Measurements from ENCODE around the gene ACADVL.
A peak's percentile ranks its signal among the peaks of the same experiment; 100 is the strongest.

The ACADVL gene

DNA sequence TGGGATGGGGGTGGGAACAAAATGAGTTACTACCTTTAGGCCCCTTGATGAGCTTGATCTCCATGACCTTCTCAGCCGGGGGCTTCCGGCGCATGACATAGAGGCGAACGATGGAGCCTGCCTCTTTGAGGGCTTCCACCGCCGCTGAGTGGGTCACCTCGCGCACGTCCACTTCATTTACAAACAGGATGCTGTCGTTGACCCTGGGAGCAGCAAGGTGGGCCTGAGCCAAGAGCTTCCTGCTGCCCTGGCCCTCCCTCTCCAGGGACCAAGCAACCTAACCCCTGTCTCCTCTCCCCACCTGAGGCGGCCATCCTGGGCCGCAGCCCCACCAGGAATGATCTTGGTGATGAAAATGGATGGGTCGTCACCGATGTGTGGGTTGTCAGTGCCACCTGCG is 16.3 kb upstream of the ACADVL start:
- H3K27ac ChIP-seq (ENCODE audit: low read depth, low read length) = no peak overlapping the region
- no peak for TF ChIP-seq EZH2phosphoT487 (conservative IDR thresholded peaks at IDR 0.05; ENCODE audit: low read length)
- TF ChIP-seq, protein P1, sequence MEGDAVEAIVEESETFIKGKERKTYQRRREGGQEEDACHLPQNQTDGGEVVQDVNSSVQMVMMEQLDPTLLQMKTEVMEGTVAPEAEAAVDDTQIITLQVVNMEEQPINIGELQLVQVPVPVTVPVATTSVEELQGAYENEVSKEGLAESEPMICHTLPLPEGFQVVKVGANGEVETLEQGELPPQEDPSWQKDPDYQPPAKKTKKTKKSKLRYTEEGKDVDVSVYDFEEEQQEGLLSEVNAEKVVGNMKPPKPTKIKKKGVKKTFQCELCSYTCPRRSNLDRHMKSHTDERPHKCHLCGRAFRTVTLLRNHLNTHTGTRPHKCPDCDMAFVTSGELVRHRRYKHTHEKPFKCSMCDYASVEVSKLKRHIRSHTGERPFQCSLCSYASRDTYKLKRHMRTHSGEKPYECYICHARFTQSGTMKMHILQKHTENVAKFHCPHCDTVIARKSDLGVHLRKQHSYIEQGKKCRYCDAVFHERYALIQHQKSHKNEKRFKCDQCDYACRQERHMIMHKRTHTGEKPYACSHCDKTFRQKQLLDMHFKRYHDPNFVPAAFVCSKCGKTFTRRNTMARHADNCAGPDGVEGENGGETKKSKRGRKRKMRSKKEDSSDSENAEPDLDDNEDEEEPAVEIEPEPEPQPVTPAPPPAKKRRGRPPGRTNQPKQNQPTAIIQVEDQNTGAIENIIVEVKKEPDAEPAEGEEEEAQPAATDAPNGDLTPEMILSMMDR (IDR thresholded peaks at IDR 0.05; ENCODE audit: insufficient read depth, low read length, poor library complexity, severe bottlenecking) = no peak
- H3F3A ChIP-seq (ENCODE audit: insufficient read depth) = peaks cover 3% of the 10 kb centered on the region; the same call in 1 of the 2 replicates
- no peak overlapping the region for H2AFZ ChIP-seq (ENCODE audit: low read depth, low read length, severe bottlenecking)
- H3K4me2 ChIP-seq (ENCODE audit: low read depth, low read length, poor library complexity, severe bottlenecking) = no peak overlapping the region
- H3K9ac ChIP-seq (ENCODE audit: low read length) = no peak overlapping the region
- no peaks in the 10 kb centered on the region for H3K9me2 ChIP-seq (replicated peaks; ENCODE audit: insufficient read depth, low read length)
- no peaks in the 10 kb centered on the region for H3K36me3 ChIP-seq (ENCODE audit: low read length)
- H3K79me2 ChIP-seq (ENCODE audit: insufficient read depth, low read length) = no peaks in the 10 kb centered on the region
- H3K9me3 ChIP-seq (ENCODE audit: insufficient read depth, low read length) = no peaks in the 10 kb centered on the region
- H3K27me3 ChIP-seq (ENCODE audit: low read length) = no peaks in the 10 kb centered on the region
- H3K4me3 ChIP-seq (ENCODE audit: insufficient read depth, low read length, poor library complexity, severe bottlenecking) = no peak overlapping the region
- H4K20me1 ChIP-seq (ENCODE audit: low read depth, low read length) = no peaks in the 10 kb centered on the region

DNA sequence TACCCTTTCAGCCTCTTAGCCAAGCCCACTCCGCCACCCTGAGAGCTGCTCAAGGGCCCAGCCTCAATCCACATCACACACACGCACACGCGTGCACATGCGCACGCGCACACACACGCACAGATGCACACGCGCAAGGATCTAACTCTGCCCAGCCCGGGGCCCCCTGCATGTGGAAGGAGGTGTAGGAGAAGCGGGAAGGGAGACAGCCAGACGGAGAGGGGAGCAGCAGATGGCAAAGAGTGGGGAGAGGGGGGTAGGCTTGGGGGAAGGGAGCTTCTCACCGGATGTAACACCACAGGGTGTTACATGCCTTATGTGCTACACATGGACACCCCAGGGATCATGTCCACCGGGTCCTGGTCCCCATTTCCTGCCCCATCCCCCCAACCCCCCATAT is 15.4 kb upstream of the ACADVL start:
- Histone ChIP-seq H3K9me2 (replicated peaks; ENCODE audit: insufficient read depth, low read length) (no peaks in the 10 kb centered on the region), H3K36me3 (ENCODE audit: low read length) (no peaks in the 10 kb centered on the region), H3K4me3 (ENCODE audit: insufficient read depth, low read length, poor library complexity, severe bottlenecking) (peak overlapping the region; percentile 41), H3K4me2 (ENCODE audit: low read depth, low read length, poor library complexity, severe bottlenecking) (peak overlapping the region; percentile 77), H2AFZ (ENCODE audit: low read depth, low read length, severe bottlenecking) (no peak overlapping the region), H3K27me3 (ENCODE audit: low read length) (no peaks in the 10 kb centered on the region), H3F3A (ENCODE audit: insufficient read depth) (peaks cover 3% of the 10 kb centered on the region; the same call in 1 of the 2 replicates), H3K9ac (ENCODE audit: low read length) (no peak overlapping the region), H3K79me2 (ENCODE audit: insufficient read depth, low read length) (no peaks in the 10 kb centered on the region), H3K9me3 (ENCODE audit: insufficient read depth, low read length) (no peaks in the 10 kb centered on the region), H4K20me1 (ENCODE audit: low read depth, low read length) (no peaks in the 10 kb centered on the region), H3K27ac (ENCODE audit: low read depth, low read length) (no peak overlapping the region)
- TF ChIP-seq, protein P1 (IDR thresholded peaks at IDR 0.05; ENCODE audit: insufficient read depth, low read length, poor library complexity, severe bottlenecking) = no peak
- no peak for TF ChIP-seq EZH2phosphoT487 (conservative IDR thresholded peaks at IDR 0.05; ENCODE audit: low read length)

DNA sequence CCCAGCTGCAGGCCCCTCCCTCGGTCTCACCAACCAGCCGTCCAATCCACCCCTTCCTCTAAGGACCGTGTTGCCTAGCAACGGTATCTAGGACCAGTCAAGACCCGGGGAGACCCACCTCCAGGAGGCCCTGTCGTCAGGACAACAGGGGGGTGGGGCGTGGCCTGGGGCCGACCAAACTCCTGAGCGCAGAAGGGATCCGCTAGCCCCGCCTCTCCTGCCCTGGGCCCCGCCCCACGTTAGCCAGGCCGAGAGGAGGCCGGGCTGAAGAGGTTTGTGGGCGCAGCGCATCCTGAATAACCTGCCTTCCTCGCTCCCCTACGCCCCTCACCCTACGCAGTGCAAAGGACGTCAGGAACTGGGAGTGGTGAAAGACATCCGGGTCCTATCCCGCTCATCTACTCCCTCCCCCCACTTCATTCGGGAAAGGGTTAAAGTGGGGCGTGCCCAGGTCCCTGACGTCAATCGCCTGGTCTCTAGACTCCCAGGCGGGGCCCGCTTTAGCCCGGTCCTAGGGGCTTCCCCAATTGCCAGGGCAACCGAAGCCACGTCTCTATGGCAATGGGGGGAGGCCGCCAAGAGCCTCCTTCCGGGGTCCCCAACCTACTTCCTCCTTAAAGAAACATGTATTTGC is 14.8 kb upstream of the ACADVL start:
- no peaks in the 10 kb centered on the region for H3K79me2 ChIP-seq (ENCODE audit: insufficient read depth, low read length)
- no peak for TF ChIP-seq EZH2phosphoT487 (conservative IDR thresholded peaks at IDR 0.05; ENCODE audit: low read length)
- TF ChIP-seq, protein P1 (IDR thresholded peaks at IDR 0.05; ENCODE audit: insufficient read depth, low read length, poor library complexity, severe bottlenecking) = no peak
- no peaks in the 10 kb centered on the region for H3K9me3 ChIP-seq (ENCODE audit: insufficient read depth, low read length)
- no peaks in the 10 kb centered on the region for H3K9me2 ChIP-seq (replicated peaks; ENCODE audit: insufficient read depth, low read length)
- peak overlapping the region; percentile 41 for H3K4me3 ChIP-seq (ENCODE audit: insufficient read depth, low read length, poor library complexity, severe bottlenecking)
- no peaks in the 10 kb centered on the region for H3K27me3 ChIP-seq (ENCODE audit: low read length)
- peak overlapping the region; percentile 42; the same call in 1 of the 2 replicates for H3K9ac ChIP-seq (ENCODE audit: low read length)
- H3F3A ChIP-seq (ENCODE audit: insufficient read depth) = peaks cover 3% of the 10 kb centered on the region; the same call in 1 of the 2 replicates
- peak overlapping the region; percentile 77 for H3K4me2 ChIP-seq (ENCODE audit: low read depth, low read length, poor library complexity, severe bottlenecking)
- H2AFZ ChIP-seq (ENCODE audit: low read depth, low read length, severe bottlenecking) = peak overlapping the region; percentile 97
- H3K27ac ChIP-seq (ENCODE audit: low read depth, low read length) = no peak overlapping the region
- H4K20me1 ChIP-seq (ENCODE audit: low read depth, low read length) = no peaks in the 10 kb centered on the region
- no peaks in the 10 kb centered on the region for H3K36me3 ChIP-seq (ENCODE audit: low read length)
